A673 (cell line): ENCODE measurements around the gene GZF1.

Experiments used
- EZH2 ChIP-seq: fragments of 200-600 bp; sonication (generic); IDR thresholded peaks from 2 replicates; pipeline ENCODE4 v1.6.1; 2017; ENCODE audit warnings: borderline replicate concordance, low read depth, mild to moderate bottlenecking, mixed read lengths, antibody characterized with exemption, low read length; ENCODE audit not compliant: poor library complexity, severe bottlenecking
- TF ChIP-seq, protein P1 (sequence below): fragments of 300-800, 200-600 bp; sonication (generic); conservative IDR thresholded peaks from 2 replicates; pipeline ENCODE4 v1.5.1; 2017; ENCODE audit warnings: low read depth, mild to moderate bottlenecking, antibody characterized with exemption, low read length, moderate library complexity, mixed read lengths

DNA sequence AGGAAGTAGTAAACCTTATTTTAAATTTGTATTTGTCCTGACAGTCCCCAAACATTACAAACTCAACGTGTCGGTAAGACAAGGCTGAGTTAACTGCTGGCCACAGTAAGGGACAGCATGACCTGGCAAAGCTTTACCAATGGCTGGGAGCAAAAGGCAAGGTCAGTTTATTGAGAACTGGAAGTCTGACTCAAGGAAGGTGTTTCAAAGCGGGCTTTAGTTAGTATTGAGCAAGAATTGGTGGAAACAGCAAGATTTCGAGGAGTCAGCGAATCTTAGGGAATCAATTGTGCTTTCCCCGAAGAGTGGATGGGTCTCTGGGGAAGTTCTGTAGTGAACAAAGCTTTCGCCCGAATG lies 885 bp upstream of the GZF1 start:
- TF ChIP-seq, protein P1, sequence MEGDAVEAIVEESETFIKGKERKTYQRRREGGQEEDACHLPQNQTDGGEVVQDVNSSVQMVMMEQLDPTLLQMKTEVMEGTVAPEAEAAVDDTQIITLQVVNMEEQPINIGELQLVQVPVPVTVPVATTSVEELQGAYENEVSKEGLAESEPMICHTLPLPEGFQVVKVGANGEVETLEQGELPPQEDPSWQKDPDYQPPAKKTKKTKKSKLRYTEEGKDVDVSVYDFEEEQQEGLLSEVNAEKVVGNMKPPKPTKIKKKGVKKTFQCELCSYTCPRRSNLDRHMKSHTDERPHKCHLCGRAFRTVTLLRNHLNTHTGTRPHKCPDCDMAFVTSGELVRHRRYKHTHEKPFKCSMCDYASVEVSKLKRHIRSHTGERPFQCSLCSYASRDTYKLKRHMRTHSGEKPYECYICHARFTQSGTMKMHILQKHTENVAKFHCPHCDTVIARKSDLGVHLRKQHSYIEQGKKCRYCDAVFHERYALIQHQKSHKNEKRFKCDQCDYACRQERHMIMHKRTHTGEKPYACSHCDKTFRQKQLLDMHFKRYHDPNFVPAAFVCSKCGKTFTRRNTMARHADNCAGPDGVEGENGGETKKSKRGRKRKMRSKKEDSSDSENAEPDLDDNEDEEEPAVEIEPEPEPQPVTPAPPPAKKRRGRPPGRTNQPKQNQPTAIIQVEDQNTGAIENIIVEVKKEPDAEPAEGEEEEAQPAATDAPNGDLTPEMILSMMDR = no peak
- TF ChIP-seq EZH2 = no peak
